HG02938 (cell line): ENCODE measurements around the gene COL9A1.

Source experiments
- ATAC-seq: cut with Tn5 transposase; IDR thresholded peaks from one replicate; pipeline ENCODE4 v1.9.1; 2021; ENCODE audit warnings: mild to moderate bottlenecking, moderate library complexity; ENCODE audit not compliant: unreplicated experiment

Gene COL9A1

GRCh38 chr6:70289299-70289698 lies 13.6 kb downstream of the COL9A1 start:
- ATAC-seq = no peak

DNA sequence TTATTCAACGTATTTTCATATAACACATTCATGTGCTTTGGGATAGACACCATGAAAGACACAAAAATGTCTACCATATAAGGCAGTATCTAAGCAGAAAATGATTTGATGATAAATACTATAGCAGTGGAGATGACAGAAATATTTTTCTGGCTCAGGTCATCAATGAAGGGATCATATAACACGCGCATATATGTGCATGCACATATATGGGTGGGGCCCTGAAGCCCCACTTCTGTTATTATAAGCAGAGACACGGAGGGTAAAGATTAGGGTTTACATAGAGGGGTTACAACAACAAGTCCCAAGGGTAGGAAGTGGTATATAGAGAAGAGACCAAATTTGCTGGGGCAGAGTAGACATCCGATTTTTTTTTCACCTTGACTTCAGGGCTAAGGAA lies 16.0 kb downstream of the COL9A1 start:
- ATAC-seq = no peak

DNA sequence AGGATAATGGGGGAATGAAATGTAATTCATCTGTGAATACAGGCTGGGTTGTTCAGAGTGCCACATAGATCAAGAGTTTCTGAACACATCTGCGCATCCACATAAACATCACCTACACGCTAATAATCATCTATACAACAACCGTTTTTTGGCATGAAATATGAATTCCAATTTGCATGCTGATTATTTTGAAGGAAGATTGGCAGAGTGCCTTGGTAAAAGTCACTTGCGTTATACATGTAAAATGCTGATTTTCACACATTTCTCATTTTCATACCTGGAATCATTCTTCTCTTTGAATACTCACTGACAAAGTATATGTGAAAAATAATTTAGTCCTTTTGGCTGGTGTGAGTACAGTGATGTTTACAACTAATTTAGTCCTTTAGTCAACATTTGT lies 17.7 kb downstream of the COL9A1 start:
- ATAC-seq = no peak

GRCh38 chr6:70282919-70283461 lies 19.9 kb downstream of the COL9A1 start:
- no peak for ATAC-seq

DNA sequence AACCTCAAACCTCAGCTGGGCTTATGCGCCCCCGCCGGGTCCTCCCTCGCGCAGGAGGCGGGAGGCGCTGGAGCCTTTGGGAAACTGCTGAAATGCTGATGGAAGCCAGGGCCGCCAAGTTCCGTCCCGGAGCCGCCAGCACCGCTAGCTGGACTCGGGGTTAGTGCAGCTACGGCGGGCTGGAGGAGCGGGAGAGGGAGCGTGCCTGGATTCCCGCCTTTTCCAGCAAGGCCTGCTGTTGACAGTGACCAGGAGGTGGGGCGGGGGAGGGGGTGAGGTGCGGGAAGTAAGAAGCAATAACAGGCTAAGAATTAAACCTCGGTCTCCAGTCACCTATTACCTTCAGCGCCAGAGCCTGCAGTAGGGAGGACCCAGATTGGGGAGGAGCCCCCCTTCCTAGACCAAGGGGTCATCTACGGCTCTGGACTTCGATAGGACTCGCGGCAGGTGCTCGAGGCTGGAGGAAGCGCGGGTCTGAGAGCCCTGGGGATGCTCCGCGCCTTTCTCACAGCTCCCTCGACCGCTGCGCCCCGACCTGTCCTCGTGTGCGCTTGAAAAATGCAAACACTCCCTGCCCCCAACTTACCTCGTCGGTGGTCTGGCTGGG lies 20.5 kb downstream of the COL9A1 start:
- no peak for ATAC-seq

DNA sequence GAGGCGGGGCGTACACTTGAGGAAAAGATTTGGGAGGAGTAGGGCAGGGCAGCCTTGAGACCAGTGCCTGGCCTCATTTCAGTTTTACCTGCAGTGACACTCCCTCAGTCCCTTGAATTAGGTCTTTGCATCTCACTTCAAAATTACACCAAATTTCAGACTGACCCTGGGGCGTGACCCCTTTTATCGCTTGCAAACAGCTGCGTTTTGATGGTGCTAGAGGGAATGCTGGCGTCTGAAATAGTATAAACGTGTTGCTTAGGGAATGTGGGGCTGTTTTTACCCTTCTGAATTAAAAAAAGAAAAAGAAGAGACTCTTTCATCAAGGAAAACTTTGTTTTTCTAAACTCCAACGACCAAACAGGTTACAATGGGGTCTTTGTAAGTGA lies 21.0 kb downstream of the COL9A1 start:
- no peak for ATAC-seq

DNA sequence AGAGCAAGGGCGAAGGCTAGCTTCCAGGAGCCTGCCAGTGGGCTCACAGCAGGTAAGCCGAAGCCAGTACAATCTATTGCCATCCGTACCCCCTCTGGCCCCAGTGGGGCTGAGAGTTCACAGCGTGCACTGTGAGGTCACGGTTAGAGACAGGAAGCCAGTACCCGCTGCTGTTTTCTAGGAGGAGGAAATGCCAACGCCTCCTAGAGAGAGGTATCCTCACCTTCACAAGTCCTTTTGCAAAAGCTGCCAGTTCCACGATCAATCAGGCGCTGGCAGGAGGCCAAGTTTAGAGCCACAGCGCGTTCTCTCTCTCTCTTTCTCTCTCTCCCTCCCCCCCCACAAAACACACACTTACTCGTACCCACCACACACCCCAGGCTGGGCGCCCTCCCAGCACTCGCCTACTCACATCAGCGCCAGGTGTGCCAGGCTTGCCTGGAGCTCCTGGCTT lies 22.5 kb downstream of the COL9A1 start:
- ATAC-seq = no peak

- no peak for ATAC-seq
Measured at GRCh38 chr6:70277470-70277869, 25.4 kb downstream of the COL9A1 start.

DNA sequence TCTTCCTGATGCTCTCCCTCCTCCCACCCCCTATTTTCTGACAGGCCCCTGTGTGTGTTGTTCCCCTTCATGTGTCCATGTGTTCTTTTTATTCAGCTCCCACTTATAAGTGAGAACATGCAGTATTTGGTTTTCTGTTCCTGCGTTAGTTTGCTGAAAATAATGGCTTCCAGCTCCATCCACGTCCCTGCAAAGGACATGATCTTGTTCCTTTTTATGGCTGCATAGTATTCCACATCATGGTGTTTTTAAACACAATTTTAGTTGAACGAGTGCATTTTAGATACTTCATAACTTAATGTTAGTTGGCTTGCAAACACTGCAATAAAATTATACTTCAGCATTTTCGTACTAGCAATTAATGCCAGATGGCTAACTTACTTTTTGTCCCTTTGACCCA lies 28.5 kb downstream of the COL9A1 start:
- no peak for ATAC-seq

GRCh38 chr6:70272071-70272470 lies 30.8 kb downstream of the COL9A1 start:
- no peak for ATAC-seq

DNA sequence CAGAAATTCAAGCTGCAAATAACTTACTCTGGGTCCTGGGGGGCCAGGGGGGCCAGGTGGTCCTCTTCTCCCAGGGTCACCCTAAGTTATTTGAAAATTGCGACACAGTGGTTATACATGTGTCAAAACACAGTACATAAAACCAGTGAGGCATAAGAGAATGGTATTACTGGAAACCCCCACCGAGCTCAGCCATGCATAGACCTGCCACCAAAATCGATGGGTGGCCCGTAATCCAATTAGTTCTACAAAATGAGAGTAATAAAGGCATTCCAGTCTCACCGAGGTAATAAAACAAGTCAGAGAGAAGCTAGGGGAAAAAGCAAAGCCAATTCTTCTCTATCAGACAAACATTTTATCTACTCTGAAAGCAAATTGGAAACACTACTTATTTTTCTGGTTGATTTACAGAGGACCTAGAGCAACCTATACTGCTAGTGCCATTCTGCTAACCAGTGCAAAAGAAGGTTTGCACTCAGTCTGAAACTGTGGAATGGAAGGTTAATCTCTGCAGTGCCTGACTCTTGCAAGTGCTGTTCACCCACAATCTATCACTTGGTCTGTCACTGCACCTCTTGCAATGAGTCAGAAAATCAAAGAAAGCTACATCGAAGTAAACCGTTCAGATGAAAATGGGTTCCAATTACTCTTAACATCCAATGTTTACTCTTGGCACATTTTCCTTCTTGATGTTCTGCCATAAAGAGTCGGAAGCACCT lies 32.4 kb downstream of the COL9A1 start:
- ATAC-seq = no peak

DNA sequence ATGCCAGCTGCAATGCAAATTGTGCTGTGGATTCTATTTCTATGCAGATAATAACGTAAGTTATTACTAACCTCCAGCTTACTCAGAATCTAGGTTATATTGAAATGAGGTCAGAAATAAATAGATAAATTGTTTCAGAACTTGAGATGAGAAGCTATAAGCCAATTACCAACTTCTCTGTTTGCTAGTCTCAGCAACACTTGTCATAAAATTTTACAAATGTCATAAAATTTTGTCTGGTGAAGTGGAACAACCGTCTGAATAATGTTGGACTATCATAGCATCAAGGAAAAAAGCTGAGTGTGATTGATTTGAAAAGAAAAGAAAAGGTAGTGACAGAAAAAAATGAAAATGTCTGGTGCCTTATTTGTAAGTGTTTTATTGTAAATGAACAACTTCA lies 36.7 kb downstream of the COL9A1 start:
- no peak for ATAC-seq

DNA sequence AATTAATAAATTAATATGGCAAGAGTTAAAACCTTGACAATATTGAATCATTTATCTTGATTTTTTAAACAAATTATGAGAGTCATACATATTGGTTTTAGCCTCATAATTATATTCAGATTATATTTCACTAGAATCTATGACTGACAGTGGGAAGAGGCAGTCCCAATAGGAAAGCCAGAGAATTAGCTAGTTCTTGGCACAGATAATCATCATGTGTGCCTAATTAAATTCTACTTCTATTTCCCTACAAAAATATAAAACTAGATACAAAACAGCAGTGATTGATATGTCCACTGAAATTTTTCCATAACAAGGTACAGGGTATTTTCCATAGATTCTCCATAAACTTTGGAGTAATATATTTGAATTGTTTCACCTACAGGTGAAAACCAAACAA lies 38.6 kb downstream of the COL9A1 start:
- no peak for ATAC-seq

- no peak for ATAC-seq
Measured at GRCh38 chr6:70258483-70258882, 44.4 kb downstream of the COL9A1 start.

DNA sequence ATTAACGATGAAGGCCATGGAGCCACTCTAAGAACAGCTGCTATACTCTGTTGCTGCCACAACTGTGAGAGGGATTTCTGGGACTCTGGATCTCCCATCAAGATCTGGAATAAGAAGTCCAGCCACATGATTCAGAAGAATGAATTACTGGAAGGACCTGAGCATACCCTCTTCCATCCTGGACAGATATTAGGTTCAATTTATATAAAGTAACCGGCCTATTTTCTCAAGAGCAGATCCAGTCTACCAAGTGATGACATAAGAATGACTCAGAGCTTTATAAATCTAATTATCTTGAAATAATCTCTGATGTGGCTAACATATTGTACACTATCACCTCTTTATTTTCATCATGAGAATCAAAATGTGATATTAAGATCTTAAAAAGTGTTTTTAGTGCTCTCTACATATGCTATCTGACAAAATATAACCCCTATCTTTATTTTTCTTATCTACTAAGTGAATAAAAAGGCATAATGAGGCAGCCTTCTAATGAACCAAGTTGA lies 45.1 kb downstream of the COL9A1 start:
- ATAC-seq = no peak

GRCh38 chr6:70254784-70255183 lies 48.1 kb downstream of the COL9A1 start:
- no peak for ATAC-seq

GRCh38 chr6:70253923-70254322 lies 49.0 kb downstream of the COL9A1 start:
- ATAC-seq = no peak

DNA sequence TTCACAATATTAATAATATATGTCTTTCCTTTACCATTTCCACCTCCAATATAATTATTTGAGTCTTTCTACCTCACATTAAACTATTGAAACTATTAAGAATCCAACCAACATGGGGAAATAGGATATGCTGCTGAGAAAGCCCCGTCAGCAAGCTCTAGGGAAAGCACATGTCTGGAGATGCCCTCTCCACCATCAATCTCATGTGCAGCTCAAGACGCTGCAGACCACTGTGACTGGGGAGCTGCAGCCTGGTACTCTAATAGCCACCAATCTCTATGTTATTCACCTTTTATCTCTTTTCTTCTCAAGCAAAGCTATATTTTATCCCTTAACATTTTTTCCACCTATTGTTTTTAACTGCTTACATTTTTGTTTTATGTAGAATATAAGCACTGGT lies 50.3 kb downstream of the COL9A1 start:
- ATAC-seq = no peak

- no peak for ATAC-seq
Measured at GRCh38 chr6:70246118-70246517, 56.8 kb downstream of the COL9A1 start.

- no peak for ATAC-seq
Measured at GRCh38 chr6:70241991-70242420, 60.9 kb downstream of the COL9A1 start.

GRCh38 chr6:70241031-70241430 lies 61.9 kb downstream of the COL9A1 start:
- ATAC-seq = no peak

DNA sequence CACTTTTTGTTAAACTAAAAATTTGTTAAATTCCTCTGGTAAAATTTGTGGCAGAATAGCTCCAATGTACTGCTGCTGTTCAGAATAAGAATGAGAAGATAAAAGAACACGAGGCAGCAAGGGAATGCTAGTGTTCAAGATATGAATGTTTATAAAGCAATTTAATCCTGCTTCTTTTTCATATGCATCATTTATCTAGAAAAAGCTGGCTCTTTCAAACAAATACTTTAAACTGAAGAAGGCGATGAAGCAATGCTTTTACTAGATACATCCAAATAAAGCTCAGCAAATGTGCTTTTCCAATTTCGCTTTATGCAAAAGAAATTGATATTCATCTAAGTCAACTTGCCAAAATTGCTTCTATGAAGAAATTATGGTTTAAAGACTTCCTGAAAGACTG lies 66.5 kb downstream of the COL9A1 start:
- no peak for ATAC-seq
